GM18951 (cell line): ENCODE data around the gene LOXHD1.

Experiments used
- POLR2A ChIP-seq: IDR thresholded peaks from 4 replicates; pipeline ENCODE4 v1.6.1; 2011; ENCODE audit warnings: mild to moderate bottlenecking; ENCODE audit not compliant: insufficient read length, insufficient read depth; ENCODE audit errors: extremely low read depth
- in situ Hi-C: fragments of 300-500 bp; cut with MboI; formaldehyde crosslinking; loops from one replicate; pipeline ENCODE4 v1.12.0; 2022; ENCODE audit warnings: low sequenced_read_pairs, mixed read lengths, inconsistent platforms; ENCODE audit not compliant: unreplicated experiment

LOXHD1 gene

DNA sequence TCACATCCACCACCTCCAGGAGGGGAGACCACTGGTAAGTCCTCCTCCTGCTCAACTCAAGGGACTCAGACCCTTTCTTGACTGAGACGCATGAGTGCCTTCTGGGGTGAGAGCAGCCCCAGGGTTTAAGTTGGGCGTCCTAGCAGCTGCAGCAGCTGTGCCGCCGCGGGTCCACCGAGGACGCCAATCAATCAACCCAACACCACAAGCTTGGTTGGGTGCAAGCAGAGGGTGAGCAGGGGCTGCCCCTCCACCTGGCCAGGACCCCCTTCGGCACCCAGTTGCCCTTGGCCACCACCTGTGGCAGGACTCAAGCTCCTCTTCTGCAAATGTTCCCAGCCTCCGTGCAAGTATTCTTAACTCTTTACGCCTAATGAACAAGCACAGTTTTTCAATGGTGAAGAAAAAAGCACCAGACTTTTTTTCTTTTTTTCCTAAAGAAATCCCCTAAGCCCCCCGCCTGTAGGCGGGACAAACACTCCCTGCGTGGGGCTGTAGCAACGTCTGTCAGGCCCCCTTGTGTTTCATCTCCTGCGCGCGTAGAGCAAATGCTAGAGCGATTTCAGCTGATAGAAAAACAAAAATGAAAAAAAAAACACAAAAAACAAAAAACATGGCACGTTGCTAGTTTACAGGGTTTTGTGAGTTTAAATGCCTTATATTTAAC is 197.1 kb downstream of the LOXHD1 start:
- in situ Hi-C loops: no loop called here
- TF ChIP-seq POLR2A: no peak

DNA sequence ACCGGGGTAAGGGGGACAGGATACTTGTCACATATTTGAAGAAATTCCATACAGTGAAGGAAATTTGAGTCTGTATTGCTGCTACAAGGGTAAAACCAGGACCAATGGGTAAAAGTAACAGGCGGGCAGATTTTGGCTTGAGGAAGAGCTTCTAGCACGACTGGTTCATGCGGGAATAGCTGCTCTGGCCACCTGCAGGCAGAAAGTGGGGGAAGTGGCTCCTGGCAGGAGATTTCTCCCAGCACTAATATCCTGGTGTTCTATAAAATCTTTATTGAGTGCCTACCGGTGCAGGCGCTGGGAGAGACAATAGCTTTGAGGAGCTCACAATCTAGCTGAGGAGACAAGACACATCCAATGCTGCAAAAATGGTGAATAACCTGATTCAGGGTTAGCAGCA is 198.5 kb downstream of the LOXHD1 start:
- TF ChIP-seq POLR2A: no peak
- in situ Hi-C loops: no loop called here

DNA sequence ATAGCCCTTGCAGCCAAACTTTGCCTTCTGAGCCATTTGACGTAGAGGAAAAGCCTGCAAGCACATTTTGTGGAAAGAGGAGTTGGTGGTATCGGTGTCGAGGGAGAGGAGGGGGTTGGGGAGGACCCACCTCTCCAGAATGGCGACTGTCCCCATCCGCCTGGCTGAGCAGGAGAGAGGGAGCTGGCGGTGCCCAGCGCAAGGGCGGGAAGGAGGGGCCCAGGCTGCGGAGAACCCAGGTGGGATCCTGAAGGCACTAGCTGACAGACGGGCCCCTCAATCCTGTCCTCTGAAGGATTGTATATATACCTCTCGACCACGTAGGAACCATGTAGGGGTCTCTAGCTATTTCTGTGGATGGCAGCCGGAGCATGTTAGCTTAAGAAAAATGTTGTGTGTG is 200.3 kb downstream of the LOXHD1 start:
- no peak for TF ChIP-seq POLR2A

DNA sequence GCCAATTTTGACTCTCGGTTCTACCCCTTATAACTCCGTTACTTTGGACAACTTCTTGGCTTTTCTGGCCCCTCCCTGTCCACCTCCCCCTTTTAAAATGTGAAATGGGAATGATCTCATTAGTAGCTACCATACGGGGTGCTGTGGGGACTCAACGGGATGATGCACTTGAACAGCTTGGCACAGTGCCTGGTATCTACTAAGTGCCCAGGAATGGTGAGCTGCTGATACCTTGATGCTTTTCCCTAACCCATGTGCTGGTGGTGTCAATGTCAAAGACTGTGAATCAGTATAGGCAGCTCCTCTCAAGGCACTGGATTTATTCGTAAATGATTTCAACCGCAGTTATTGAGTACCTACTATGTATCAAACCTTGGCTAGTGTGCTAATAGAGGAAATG is 204.2 kb downstream of the LOXHD1 start:
- no peak for TF ChIP-seq POLR2A
- in situ Hi-C loops: no loop called here

More for the DNA sequence above, 200.3 kb downstream of the LOXHD1 start:
- in situ Hi-C loops: no loop called here

DNA sequence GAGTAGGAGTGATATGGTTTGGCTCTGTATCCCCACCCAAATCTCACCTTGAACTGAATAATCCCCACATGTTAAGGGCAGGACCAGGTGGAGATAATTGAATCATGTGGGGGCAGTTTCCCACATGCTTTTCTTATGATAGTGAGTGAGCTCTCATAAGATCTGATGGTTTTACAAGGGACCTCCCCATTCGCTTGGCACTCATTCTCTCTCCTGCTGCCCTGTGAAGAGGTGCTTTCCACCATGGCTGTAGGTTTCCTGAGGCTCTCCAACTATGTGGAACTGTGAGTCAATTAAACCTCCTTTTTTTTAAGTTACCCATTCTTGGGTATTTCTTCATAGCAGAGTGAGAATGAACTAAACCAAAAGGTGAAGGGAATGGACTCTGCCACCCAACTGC is 207.5 kb downstream of the LOXHD1 start:
- in situ Hi-C loops: no loop called here
- TF ChIP-seq POLR2A: no peak

DNA sequence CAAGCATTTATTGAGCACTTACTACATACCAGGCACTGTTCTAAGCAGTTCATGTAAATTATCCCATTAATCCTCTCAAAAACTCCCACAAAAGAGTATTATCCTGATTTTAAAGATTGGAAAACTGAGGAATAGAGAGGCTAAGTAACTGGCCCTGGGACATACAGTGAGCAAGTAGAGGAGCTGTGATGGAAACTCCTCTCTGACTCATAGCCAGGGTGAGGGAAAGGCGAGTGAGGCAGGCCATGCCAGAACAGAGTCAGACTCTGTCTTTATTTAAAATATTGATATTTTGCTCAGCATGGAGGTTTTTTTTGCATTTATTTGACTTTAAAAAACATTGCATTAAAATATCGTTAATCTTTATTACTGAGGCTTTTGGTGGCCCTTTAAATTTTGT is 208.0 kb downstream of the LOXHD1 start:
- in situ Hi-C loops: no loop called here
- no peak for TF ChIP-seq POLR2A

DNA sequence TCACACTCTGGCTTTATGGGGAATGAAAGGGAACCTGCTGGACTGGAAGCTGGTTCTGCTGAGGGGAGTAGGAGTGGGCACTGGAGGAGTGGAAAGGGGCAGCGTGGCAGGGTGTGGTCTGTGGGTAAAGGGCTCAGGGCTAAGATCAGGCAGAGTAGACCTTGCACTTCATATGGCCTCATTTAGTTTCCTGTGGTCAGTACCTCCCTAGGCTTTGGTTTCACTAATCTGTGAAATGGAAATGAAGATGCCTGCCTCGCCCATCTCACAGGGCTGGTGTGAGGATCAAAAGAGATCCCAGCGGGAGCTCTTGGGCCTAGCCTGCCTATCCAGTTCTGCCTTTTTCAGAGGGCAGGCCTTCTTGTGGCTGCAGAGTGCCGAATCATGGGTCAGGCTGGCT is 208.7 kb downstream of the LOXHD1 start:
- in situ Hi-C loops: no loop called here
- no peak for TF ChIP-seq POLR2A

DNA sequence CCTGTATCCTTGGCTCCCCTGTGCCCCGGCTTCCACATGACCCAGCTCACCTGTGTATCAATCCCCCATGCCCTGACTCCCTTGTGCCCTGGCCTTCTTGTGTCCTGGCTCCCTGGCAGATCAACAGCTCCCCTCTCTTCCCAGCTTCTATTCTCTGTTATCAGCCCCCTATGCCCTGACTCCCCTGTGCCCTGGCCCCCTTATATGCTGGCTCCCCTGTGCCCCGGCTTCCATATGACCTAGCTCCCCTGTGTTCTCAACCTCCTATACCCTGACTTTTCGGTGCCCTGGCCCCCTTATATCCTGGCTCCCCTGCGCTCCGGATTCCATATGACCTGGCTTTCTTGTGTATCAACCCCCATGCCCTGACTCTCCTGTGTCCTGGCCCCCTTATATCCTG is 209.2 kb downstream of the LOXHD1 start:
- in situ Hi-C loops: no loop called here
- TF ChIP-seq POLR2A: no peak

DNA sequence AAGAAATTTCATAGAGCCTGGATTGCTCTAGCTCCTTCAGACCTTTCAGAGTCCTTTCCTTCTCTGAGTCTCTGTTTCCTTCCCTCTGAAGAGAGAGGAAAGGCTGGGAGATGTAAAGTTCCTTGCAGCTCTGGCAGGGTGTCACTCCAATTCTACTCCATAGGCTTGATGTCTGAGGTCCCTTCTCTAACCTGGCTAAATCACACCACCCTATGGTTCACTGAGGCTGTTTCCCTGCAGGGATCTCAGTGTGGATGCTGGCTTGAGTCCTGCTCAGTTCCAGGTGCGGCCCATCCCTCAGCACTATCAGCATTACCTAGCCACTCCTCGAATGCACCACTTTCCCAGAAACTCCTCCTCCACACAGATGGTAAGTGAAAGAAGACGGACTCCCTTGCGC is 209.7 kb downstream of the LOXHD1 start:
- no peak for TF ChIP-seq POLR2A

DNA sequence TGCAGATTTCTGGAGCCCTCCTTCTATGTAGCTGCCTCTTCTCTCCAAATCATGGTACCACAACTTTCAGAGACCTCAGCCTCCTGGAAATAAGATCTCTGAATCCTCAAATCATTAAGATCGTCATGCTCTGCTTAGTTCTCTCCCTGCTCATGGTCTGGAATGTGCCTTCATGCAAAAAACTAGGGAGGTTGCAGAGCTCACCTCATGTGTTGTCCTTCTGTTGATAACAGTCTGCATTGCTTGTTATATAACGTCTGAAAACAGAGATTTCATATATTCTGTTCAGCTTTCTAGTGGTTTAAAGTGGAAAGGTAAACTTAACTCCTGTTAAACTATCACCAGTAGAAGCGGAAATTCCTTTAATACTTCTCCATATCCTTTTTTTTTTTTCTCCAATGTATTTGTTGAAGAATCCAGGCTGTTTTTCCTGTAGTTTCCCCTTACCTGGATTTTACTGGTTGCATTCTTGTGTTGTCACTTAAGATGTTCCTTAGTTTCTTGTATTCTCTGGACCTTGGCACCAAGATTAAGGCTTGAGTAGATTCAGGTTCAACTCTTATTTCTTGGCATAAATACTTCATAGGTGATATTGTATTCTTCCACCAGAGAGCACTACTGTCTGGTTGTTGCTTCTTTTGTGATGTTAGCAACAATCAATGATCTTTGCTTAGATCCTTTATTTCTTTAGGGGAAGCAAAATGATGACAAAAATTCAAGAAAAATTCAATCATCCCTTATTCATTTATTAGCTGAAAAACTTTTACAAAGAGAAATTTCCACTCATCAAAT is 211.3 kb downstream of the LOXHD1 start:
- no peak for TF ChIP-seq POLR2A
- in situ Hi-C loops: no loop called here

More for the DNA sequence above, 209.7 kb downstream of the LOXHD1 start:
- in situ Hi-C loops: no loop called here

DNA sequence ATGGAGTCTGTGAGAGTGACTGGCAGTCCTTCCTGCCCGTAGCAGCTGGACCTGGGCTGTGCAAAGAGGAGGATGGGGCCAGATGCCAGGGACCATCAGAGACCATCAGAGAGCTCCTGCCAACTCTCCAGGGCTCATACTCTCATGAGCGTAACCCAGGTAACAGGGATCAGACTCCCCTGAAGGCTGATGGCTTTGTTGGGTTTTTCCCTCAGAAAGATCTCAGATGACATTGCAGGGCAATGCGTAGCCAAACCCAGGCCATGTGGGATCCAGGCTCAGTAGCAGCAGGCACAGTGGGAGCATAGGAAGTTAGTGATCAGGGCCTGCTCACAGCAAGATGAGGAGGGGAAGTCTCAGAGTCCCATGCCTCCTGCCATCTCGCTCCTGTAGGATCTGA is 218.0 kb downstream of the LOXHD1 start:
- TF ChIP-seq POLR2A: no peak
- in situ Hi-C loops: no loop called here

DNA sequence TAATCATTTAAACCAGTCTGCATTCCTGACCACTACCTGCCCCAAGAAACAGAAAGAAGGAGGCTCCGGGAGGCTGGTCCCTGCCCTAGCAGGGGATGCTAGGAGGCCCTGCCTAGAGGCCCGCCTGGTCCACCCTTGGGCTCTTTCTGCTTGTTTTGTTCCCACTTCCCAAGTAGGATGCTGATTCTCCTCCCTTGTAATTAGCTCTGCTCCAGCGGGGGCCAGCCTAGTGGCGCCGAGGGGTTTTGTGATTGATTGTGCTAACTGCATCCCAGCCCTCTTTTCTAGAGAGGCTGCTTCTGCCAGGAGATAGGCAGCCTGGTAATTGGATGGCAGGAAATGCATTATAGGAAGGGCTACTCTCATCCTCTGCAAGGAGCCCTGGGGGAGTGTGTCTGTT is 220.0 kb downstream of the LOXHD1 start:
- no peak for TF ChIP-seq POLR2A

DNA sequence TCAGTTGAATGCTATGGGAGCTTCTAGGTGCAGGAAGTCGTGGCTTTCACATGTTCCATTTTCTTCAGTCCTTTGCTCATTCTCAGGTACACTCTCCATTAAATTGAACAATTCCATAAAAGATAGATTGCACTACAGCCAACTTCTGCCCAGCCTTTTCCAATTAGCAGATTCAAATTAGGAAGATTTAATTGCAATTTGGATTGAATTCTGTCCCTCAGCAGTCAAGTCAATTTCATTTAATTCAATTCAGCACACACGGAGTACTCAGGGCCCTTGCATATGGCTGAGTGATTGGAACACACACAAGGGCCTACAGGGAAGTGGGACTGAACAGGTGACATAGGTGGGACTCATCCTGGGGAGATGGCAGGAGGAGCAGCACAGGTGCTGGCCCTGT is 220.4 kb downstream of the LOXHD1 start:
- no peak for TF ChIP-seq POLR2A
- in situ Hi-C loops: no loop called here

More for the DNA sequence above, 220.0 kb downstream of the LOXHD1 start:
- in situ Hi-C loops: no loop called here

DNA sequence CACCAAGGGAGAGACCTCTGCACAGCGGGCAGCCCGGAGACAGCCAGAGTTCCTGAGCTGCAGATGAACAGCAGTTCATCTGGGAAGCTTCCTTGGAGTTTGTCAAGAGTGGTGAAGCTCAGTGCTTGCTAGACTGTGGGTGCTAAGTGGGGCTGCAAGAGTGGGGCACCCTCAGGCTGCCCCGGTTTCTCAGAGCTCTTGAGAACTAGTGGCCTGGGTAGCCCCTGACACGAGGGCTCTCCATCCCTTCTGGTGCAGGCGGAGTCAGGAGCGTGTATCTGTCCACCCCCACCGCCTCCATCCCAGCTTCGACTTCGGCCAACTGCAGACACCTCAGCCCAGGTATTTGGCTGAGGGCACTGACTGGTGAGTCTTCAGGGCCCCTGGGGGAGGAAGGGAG is 222.0 kb downstream of the LOXHD1 start:
- no peak for TF ChIP-seq POLR2A
- in situ Hi-C loops: no loop called here
